ENCODE results near the gene PLXNA4.

- TF ChIP-seq CTCF (IDR thresholded peaks at IDR 0.05) (no peak), POLR2A (IDR thresholded peaks at IDR 0.05) (no peak)
Measured at GRCh38 chr7:132190683-132191082, 385.6 kb downstream of the PLXNA4 start.
